Peyer's patch (tissue), 4 donors: Measurements from ENCODE around the gene HSPB3.
"Not testable (repeated sequence)": the region's sequence is repeated elsewhere in the genome, so short reads cannot be mapped to it uniquely, and the experiment has no call there.

Source experiments
- POLR2A ChIP-seq, 2 donors: fragments of 450-650 bp; IDR thresholded peaks; one replicate each; pipeline ENCODE4 v1.5.1; 2017; ENCODE audit warnings: antibody characterized with exemption in 2 of 2, mild to moderate bottlenecking in 2 of 2, moderate library complexity in 2 of 2
- TF ChIP-seq, protein P1 (sequence below), 6 experiments: fragments of 450-650 bp in 4 of 6; fragments of 200-600 bp in 2 of 6; sonication (generic) in 1 of 6; IDR thresholded peaks; one replicate each; pipeline ENCODE4 v1.5.1; 2017 to 2019; ENCODE audit warnings: antibody characterized with exemption in 6 of 6, mild to moderate bottlenecking in 3 of 6, moderate library complexity in 1 of 6

DNA sequence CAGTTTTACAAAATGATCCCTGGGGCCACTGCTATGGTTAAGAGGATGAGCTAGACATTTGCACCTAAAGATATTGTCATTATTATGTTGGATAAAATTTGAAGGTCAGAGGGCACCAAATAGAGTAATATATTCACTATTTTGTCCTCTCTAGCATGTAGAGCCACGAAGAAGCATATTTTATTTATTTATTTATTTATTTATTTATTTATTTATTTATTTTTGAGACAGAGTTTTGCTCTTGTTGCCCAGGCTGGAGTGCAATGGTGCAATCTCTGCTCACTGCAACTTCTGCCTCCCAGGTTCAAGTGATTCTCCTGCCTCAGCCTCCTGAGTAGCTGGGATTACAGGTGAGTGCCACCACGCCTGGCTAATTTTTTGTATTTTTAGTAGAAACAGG lies 20.8 kb upstream of the HSPB3 start:
- TF ChIP-seq, protein P1, sequence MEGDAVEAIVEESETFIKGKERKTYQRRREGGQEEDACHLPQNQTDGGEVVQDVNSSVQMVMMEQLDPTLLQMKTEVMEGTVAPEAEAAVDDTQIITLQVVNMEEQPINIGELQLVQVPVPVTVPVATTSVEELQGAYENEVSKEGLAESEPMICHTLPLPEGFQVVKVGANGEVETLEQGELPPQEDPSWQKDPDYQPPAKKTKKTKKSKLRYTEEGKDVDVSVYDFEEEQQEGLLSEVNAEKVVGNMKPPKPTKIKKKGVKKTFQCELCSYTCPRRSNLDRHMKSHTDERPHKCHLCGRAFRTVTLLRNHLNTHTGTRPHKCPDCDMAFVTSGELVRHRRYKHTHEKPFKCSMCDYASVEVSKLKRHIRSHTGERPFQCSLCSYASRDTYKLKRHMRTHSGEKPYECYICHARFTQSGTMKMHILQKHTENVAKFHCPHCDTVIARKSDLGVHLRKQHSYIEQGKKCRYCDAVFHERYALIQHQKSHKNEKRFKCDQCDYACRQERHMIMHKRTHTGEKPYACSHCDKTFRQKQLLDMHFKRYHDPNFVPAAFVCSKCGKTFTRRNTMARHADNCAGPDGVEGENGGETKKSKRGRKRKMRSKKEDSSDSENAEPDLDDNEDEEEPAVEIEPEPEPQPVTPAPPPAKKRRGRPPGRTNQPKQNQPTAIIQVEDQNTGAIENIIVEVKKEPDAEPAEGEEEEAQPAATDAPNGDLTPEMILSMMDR (IDR thresholded peaks at IDR 0.05) = not testable (repeated sequence)
- not testable (repeated sequence) for TF ChIP-seq POLR2A (IDR thresholded peaks at IDR 0.05)
